Thoracic aorta (tissue), 2 donors: ENCODE results near the gene TGM2. TPM values are rescaled to one million over a fixed set of nuclear protein-coding genes. Genes with fewer than 3 reads are reported as not detected.

Experiments used
- ATAC-seq: fragments of 150-250 bp; one replicate; pipeline ENCODE4 v1.8.0; 2017; ENCODE audit warnings: low read depth; ENCODE audit not compliant: insufficient number of reproducible peaks, low FRiP score
- DNase-seq: peaks from one replicate; pipeline ENCODE4 v3.0.0-alpha.2; 2020; ENCODE audit warnings: low spot score
- H3K27ac ChIP-seq, 2 donors: fragments of 200-600 bp; sonication (generic); 1 replicate in 1 of 2; 2 replicates in 1 of 2; pipeline ENCODE4 v1.5.1; 2016; ENCODE audit warnings: mild to moderate bottlenecking in 2 of 2, moderate library complexity in 2 of 2
- H3K27me3 ChIP-seq: fragments of 200-600 bp; sonication (generic); replicated peaks from 2 replicates; pipeline ENCODE4 v1.6.0; 2016; ENCODE audit warnings: mild to moderate bottlenecking; ENCODE audit not compliant: insufficient read depth
- H3K36me3 ChIP-seq: fragments of 200-600 bp; sonication (generic); one replicate; pipeline ENCODE4 v1.5.1; 2016
- H3K4me1 ChIP-seq, 2 donors: fragments of 200-600 bp; sonication (generic); 1 replicate in 1 of 2; 2 replicates in 1 of 2; pipeline versions ENCODE4 v1.5.1 to v1.6.0; 2016; ENCODE audit warnings: low read depth in 2 of 2, mild to moderate bottlenecking in 1 of 2; ENCODE audit not compliant: control insufficient read depth in 1 of 2
- H3K4me3 ChIP-seq: fragments of 200-600 bp; sonication (generic); 2 replicates; pipeline ENCODE4 v1.5.1; 2016; ENCODE audit warnings: mild to moderate bottlenecking
- H3K9me3 ChIP-seq: fragments of 200-600 bp; sonication (generic); 2 replicates; pipeline ENCODE4 v1.5.1; 2016
- CTCF ChIP-seq: fragments of 200-600 bp; sonication (generic); IDR thresholded peaks from one replicate; pipeline ENCODE4 v1.5.1; 2019; ENCODE audit warnings: antibody characterized with exemption
- total RNA-seq, 2 donors: library from RNA; depleted of rRNA; stranded (reverse); fragments of >200 nt; gene quantifications; one replicate each; pipeline versions ENCODE4 v1.1.0 to v1.2.3, GENCODE V29; 2016

Gene TGM2
- total RNA-seq, 2 donors from 2014 or later, result 371 to 755 TPM

GRCh38 chr20:38144598-38144973, 20.5 kb downstream of the TGM2 start:
- DNase-seq, result no peak
- no peaks in the 10 kb centered on the region for H3K9me3 ChIP-seq
- peaks cover 21 to 50% of the 10 kb centered on the region in 2 donors for H3K4me1 ChIP-seq
- H3K27ac ChIP-seq, result peak overlapping the region; percentile 86 to 92
- no peaks in the 10 kb centered on the region for H3K27me3 ChIP-seq
- H3K4me3 ChIP-seq, result no peak overlapping the region
- no peak for ATAC-seq
- peaks cover 54% of the 10 kb centered on the region for H3K36me3 ChIP-seq
- TF ChIP-seq CTCF, result no peak

- H3K27ac ChIP-seq, result peak overlapping the region; percentile 86 to 92
- ATAC-seq, result peak; percentile 83
These were observed 21.2 kb downstream of the TGM2 start for GRCh38 chr20:38143646-38144554.

GRCh38 chr20:38143238-38143645, 21.8 kb downstream of the TGM2 start:
- TF ChIP-seq CTCF, result no peak
- Histone ChIP-seq H3K4me3 (no peak overlapping the region), H3K36me3 (peaks cover 56% of the 10 kb centered on the region), H3K27ac (peak overlapping the region; percentile 86 to 92), H3K27me3 (no peaks in the 10 kb centered on the region), H3K4me1 (peaks cover 21 to 39% of the 10 kb centered on the region in 2 donors), H3K9me3 (no peaks in the 10 kb centered on the region)
- DNase-seq, result no peak
- ATAC-seq, result no peak

More at GRCh38 chr20:38143646-38144554, 21.2 kb downstream of the TGM2 start:
- peaks cover 56% of the 10 kb centered on the region for H3K36me3 ChIP-seq
- peaks cover 21 to 45% of the 10 kb centered on the region in 2 donors for H3K4me1 ChIP-seq
- H3K27me3 ChIP-seq, result no peaks in the 10 kb centered on the region
- H3K9me3 ChIP-seq, result no peaks in the 10 kb centered on the region
- peak; percentile 78 for DNase-seq
- TF ChIP-seq CTCF, result no peak
- H3K4me3 ChIP-seq, result no peak overlapping the region

GRCh38 chr20:38141889-38142494, 23.1 kb downstream of the TGM2 start:
- peak overlapping the region in 1 of 2 donors; percentile 14 for H3K27ac ChIP-seq

More at GRCh38 chr20:38141889-38142494, 23.1 kb downstream of the TGM2 start:
- Histone ChIP-seq H3K4me3 (no peak overlapping the region), H3K4me1 (peaks cover 21 to 33% of the 10 kb centered on the region in 2 donors), H3K27me3 (no peaks in the 10 kb centered on the region), H3K9me3 (no peaks in the 10 kb centered on the region), H3K36me3 (peaks cover 56% of the 10 kb centered on the region)
- DNase-seq (no peak), ATAC-seq (no peak)
- TF ChIP-seq CTCF, result no peak
